ENCODE results near the gene ZSCAN25.

ZSCAN25 gene

DNA sequence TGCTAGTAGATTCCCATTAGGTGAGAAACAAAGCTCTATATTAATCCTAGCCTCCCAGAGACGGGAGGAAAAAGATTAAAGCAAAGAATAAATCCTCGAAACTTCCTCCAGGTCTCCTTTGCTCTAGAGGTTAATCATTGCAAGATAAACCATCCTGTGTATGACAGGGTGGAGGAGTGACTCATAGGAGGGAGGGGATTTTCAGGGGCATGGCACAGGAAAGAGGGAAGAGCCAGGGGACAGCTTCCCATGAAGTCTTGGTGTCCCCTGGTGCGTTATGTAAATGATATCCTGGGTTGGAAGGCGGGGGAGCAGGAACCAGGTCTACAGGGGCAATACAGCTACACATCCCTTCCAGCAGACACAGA, 62.3 kb downstream of the ZSCAN25 start:
- TF ChIP-seq MYC (IDR thresholded peaks at IDR 0.05; ENCODE audit: low read depth, low read length): no peak
- TF ChIP-seq POLR2A (IDR thresholded peaks at IDR 0.05; ENCODE audit: extremely low read depth, insufficient read length): no peak
- TF ChIP-seq, protein P1, sequence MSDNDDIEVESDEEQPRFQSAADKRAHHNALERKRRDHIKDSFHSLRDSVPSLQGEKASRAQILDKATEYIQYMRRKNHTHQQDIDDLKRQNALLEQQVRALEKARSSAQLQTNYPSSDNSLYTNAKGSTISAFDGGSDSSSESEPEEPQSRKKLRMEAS (IDR thresholded peaks at IDR 0.05; ENCODE audit: low read depth, low read length): no peak
- TF ChIP-seq, protein P2, sequence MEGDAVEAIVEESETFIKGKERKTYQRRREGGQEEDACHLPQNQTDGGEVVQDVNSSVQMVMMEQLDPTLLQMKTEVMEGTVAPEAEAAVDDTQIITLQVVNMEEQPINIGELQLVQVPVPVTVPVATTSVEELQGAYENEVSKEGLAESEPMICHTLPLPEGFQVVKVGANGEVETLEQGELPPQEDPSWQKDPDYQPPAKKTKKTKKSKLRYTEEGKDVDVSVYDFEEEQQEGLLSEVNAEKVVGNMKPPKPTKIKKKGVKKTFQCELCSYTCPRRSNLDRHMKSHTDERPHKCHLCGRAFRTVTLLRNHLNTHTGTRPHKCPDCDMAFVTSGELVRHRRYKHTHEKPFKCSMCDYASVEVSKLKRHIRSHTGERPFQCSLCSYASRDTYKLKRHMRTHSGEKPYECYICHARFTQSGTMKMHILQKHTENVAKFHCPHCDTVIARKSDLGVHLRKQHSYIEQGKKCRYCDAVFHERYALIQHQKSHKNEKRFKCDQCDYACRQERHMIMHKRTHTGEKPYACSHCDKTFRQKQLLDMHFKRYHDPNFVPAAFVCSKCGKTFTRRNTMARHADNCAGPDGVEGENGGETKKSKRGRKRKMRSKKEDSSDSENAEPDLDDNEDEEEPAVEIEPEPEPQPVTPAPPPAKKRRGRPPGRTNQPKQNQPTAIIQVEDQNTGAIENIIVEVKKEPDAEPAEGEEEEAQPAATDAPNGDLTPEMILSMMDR (IDR thresholded peaks at IDR 0.05; ENCODE audit: low read depth, low read length): no peak
- peak; percentile 41 for DNase-seq (ENCODE audit: low read depth)
- H3K4me3 ChIP-seq (ENCODE audit: low read depth, low read length): no peak overlapping the region

DNA sequence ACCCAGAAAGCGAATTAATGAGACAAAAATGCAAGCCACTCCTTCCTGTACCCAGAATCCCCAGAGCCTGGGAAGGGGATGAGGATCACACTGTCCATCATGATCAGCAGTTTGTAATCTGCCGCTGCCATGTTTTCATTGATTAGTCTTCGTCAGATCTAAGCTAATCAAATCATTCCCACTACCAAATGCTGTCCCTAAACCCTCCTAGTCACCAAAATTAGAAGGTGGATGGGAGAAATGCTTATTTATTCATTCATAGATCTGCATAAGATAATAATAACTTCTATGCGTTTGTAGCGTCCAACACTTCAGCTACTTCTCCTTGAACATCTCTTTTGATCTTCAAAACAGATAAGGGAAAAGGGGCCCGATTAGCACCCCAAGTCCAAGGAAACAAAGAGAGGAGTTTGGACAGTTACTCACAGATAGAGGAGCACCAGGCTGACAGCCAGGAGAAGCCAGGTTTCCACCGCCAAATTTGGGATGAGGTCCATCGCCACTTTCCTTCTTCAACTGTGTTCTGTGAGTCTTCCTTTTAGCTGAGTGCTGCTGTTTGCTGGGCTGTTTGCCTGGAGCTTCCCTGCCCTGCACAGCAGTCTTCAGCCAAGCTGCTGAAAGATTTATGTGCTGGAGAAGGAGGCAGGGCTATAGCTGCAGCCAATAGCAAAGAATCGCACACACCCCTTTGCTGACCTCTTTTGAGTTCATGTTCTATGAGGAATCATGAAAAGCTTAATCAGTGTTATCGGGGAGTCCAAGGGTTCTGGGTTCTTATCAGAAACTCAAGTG, 62.9 kb downstream of the ZSCAN25 start, which contains the start of gene CYP3A5:
CYP3A5 (minus strand) TSS at position 597 of the 792 bp plus-strand sequence; CDS start at position 497, 100 bp downstream.
- no peak within 1 kb of the TSS for H3K4me3 ChIP-seq (ENCODE audit: low read depth, low read length)
- peak; percentile 18 for DNase-seq (ENCODE audit: low read depth)
- TF ChIP-seq POLR2A (IDR thresholded peaks at IDR 0.05; ENCODE audit: extremely low read depth, insufficient read length): no peak
- no peak for TF ChIP-seq MYC (IDR thresholded peaks at IDR 0.05; ENCODE audit: low read depth, low read length)
- TF ChIP-seq, protein P1 (IDR thresholded peaks at IDR 0.05; ENCODE audit: low read depth, low read length): no peak
- TF ChIP-seq, protein P2 (IDR thresholded peaks at IDR 0.05; ENCODE audit: low read depth, low read length): no peak

Measured in NB4 (cell line).